Kidney (tissue), 14 donors: Measurements from ENCODE around the gene PPIG. TPM values are rescaled to one million over a fixed set of nuclear protein-coding genes. Genes with fewer than 3 reads are reported as not detected.

Source experiments
- DNase-seq, 5 donors: peaks; one replicate each; pipeline ENCODE4 v3.0.0-alpha.2; 2013 to 2020
- FAIRE-seq: peaks from 2 replicates; lab custom pipeline; 2012; peaks lifted over from hg19 to GRCh38; lab: Jason Lieb, UNC
- H3K27ac ChIP-seq, 2 donors: one replicate each; pipeline ENCODE4 v1.7.0; 2013; ENCODE audit warnings: low read depth in 2 of 2, low read length in 2 of 2, inconsistent platforms in 1 of 2
- H3K27me3 ChIP-seq: one replicate; pipeline ENCODE4 v1.7.1; 2013; ENCODE audit warnings: low read length, inconsistent platforms; ENCODE audit not compliant: control insufficient read depth, insufficient read depth
- H3K36me3 ChIP-seq, 3 donors: one replicate each; pipeline versions ENCODE4 v1.7.0 to v1.7.1; 2013; ENCODE audit warnings: low read length in 3 of 3, control low read depth in 1 of 3, inconsistent platforms in 1 of 3; ENCODE audit not compliant: insufficient read depth in 3 of 3, control insufficient read depth in 2 of 3
- H3K4me1 ChIP-seq, 3 donors: one replicate each; pipeline versions ENCODE4 v1.7.0 to v1.7.1; 2013; ENCODE audit warnings: low read length in 3 of 3, inconsistent platforms in 1 of 3, low read depth in 1 of 3; ENCODE audit not compliant: control insufficient read depth in 2 of 3, insufficient read depth in 2 of 3
- H3K4me3 ChIP-seq, 3 donors: one replicate each; pipeline versions ENCODE4 v1.7.0 to v1.8.1; 2013; ENCODE audit warnings: low read length in 3 of 3, control low read depth in 1 of 3, inconsistent platforms in 1 of 3
- H3K9ac ChIP-seq, 3 donors: one replicate each; pipeline versions ENCODE4 v1.7.0 to v1.7.1; 2013; ENCODE audit warnings: low read length in 3 of 3, control low read depth in 1 of 3, inconsistent platforms in 1 of 3
- H3K9me3 ChIP-seq, 3 donors: one replicate each; pipeline versions ENCODE4 v1.7.0 to v1.7.1; 2013; ENCODE audit warnings: low read length in 3 of 3, control low read depth in 1 of 3, inconsistent platforms in 1 of 3; ENCODE audit not compliant: control insufficient read depth in 2 of 3, insufficient read depth in 1 of 3
- CTCF ChIP-seq: IDR thresholded peaks from 3 replicates; pipeline ENCODE4 v1.5.1; 2012; ENCODE audit warnings: mild to moderate bottlenecking, moderate library complexity, borderline replicate concordance; ENCODE audit not compliant: insufficient read depth; ENCODE audit errors: extremely low read depth
- intact Hi-C: fragments of 100-400 bp; cut with DNase I; formaldehyde crosslinking; loops from one replicate; pipeline ENCODE4 v1.11.1; 2022
- polyA plus RNA-seq: library from polyadenylated mRNA; stranded (reverse); fragments of 350-450 nt; fragmentation: Illumina TruSeq; extraction: RNeasy Lipid Tissue Mini Kit (QIAGEN cat#74804); gene quantifications from one replicate; pipeline ENCODE4 v1.2.3, GENCODE V29; 2014; ENCODE audit warnings: low read depth, low replicate concordance; ENCODE audit not compliant: insufficient read depth
- total RNA-seq: library from RNA; stranded (reverse); fragmentation: NEBNext Ultra II Directional; extraction: Animal tissue kit (Norgen Biotek cat#: 25700); gene quantifications from one replicate; pipeline ENCODE4 v1.2.1, GENCODE V29; 2021
- donor health status: control.
- donor health status: control.
- donor health status: control.
- donor health status: control.
- donor health status: control.
- donor health status: DM: yes; HTN: yes; CAD: no.
- donor health status: Normal renal cell carcinoma (clear cell type).

Gene PPIG
- total and polyA plus RNA-seq, 2 donors from 2014 or later, result 22.8 to 52.7 TPM

GRCh38 chr2:169663247-169663646, 79.1 kb downstream of the PPIG start:
- H3K4me1 ChIP-seq, result no peaks in the 10 kb centered on the region
- H3K36me3 ChIP-seq, result no peaks in the 10 kb centered on the region
- DNase-seq (no peak), FAIRE-seq (no peak)
- TF ChIP-seq CTCF, result no peak
- intact Hi-C loops, result no loop called here
- no peak overlapping the region for H3K27ac ChIP-seq
- H3K9me3 ChIP-seq, result no peaks in the 10 kb centered on the region
- H3K9ac ChIP-seq, result no peak overlapping the region
- no peaks in the 10 kb centered on the region for H3K27me3 ChIP-seq
- H3K4me3 ChIP-seq, result no peak overlapping the region

- H3K9me3 ChIP-seq, result no peaks in the 10 kb centered on the region
- FAIRE-seq (no peak), DNase-seq (no peak)
- intact Hi-C loops, result no loop called here
- H3K4me1 ChIP-seq, result no peaks in the 10 kb centered on the region
- no peak overlapping the region for H3K4me3 ChIP-seq
- H3K36me3 ChIP-seq, result no peaks in the 10 kb centered on the region
- no peak for TF ChIP-seq CTCF
- H3K9ac ChIP-seq, result no peak overlapping the region
- no peaks in the 10 kb centered on the region for H3K27me3 ChIP-seq
- no peak overlapping the region for H3K27ac ChIP-seq
These were observed 80.4 kb downstream of the PPIG start for GRCh38 chr2:169664600-169664977.

DNA sequence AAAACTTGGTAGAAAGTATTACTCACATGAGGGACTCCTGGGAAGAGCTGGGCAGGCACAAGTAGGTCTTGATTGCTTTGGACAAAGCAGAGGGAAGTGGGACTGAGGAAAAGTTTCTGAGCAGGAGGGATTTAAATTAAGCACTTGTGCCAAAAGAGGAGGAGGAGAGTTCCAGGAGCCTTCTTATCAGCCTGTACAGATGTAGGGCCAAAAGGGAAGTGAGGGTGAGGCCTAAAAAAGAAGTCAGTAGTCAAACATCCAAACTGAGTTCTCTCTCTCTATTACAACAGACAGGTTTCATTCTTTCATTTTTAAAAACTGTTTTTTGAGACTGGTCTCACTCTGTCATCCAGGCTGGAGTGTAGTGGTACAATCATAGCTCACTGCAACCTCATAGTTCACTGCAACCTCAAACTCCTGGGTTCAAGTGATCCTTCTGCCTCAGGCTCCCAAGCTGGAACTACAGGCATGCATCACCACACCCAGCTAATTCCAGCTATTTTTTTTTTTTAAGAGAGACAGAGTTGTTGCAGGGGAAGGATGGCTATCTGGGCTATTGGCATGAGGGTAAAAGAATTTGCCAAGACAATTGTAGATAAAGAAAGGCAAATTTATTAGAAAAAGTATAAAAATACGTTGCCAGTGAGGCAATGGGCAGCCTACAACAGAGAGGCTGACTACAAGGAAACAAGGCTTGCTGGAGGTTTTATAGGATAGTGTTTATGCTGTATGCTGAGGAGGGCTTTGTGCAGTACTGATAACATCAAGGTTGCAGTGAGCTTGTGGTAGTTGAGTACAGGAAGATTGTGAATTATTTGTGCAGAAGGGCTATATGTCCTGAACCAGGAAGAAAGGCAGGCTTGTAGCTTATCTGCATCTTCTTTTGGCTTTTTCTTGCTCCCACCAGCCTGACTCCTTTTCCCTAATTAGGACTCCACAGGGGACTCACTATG, 81.1 kb downstream of the PPIG start:
- no peak for TF ChIP-seq CTCF
- Histone ChIP-seq H3K27me3 (no peaks in the 10 kb centered on the region), H3K4me3 (no peak overlapping the region), H3K4me1 (no peaks in the 10 kb centered on the region), H3K36me3 (no peaks in the 10 kb centered on the region), H3K9ac (no peak overlapping the region), H3K9me3 (no peaks in the 10 kb centered on the region), H3K27ac (no peak overlapping the region)
- DNase-seq, result no peak
- intact Hi-C loops, result no loop called here
- no peak for FAIRE-seq
